Pancreas (tissue), 10 donors: ENCODE results near the gene THBS2. TPM values are rescaled to one million over a fixed set of nuclear protein-coding genes. Genes with fewer than 3 reads are reported as not detected.

ENCODE experiments used
- ATAC-seq, 4 donors: fragments of 200-7000 bp; cut with Tn5 transposase; one replicate each; pipeline versions ENCODE4 v1.8.0 to v1.9.1; 2020; ENCODE audit warnings: mild to moderate bottlenecking in 4 of 4, moderate library complexity in 4 of 4
- DNase-seq, 6 donors: peaks; one replicate each; pipeline ENCODE4 v3.0.0-alpha.2; 2020
- FAIRE-seq: peaks from 2 replicates; lab custom pipeline; 2012; peaks lifted over from hg19 to GRCh38; lab: Jason Lieb, UNC
- H3K27ac ChIP-seq, 4 donors: fragments of 200-600 bp; sonication (generic); 1 replicate in 3 of 4; 2 replicates in 1 of 4; pipeline versions ENCODE4 v1.5.0 to v1.8.0; 2020
- H3K27me3 ChIP-seq, 4 donors: fragments of 200-600 bp; one replicate each; pipeline ENCODE4 v1.8.0; 2021
- H3K36me3 ChIP-seq, 3 donors: fragments of 200-600 bp; sonication (generic) in 1 of 3; one replicate each; pipeline versions ENCODE4 v1.5.0 to v1.8.0; 2020 to 2021
- H3K4me1 ChIP-seq, 3 donors: fragments of 200-600 bp; one replicate each; pipeline ENCODE4 v1.8.0; 2021
- H3K4me3 ChIP-seq, 4 donors: fragments of 200-600 bp; sonication (generic) in 2 of 4; one replicate each; pipeline versions ENCODE4 v1.5.0 to v1.8.0; 2020 to 2021
- H3K9me3 ChIP-seq, 4 donors: fragments of 200-600 bp; one replicate each; pipeline ENCODE4 v1.8.0; 2021
- WGBS, 2 donors: extraction: QIAGEN DNeasy Blood & Tissue Kit; methylation state at CpG; one replicate each; pipeline ENCODE4 v1.1.7; 2013; 5-methylcytosine and 5-hydroxymethylcytosine counted together
- intact Hi-C, 3 donors: fragments of 100-400 bp; cut with DNase I; formaldehyde crosslinking; loops; one replicate each; pipeline versions ENCODE4 v1.11.1 to v1.14.2; 2022
- polyA plus RNA-seq, 2 donors: library from polyadenylated mRNA; stranded (reverse); fragments of 200-250 nt; gene quantifications; one replicate each; pipeline ENCODE4 v1.2.3, GENCODE V29; 2013
- total RNA-seq, 6 donors: library from RNA; stranded (reverse); fragmentation: NEBNext Ultra II Directional in 4 of 6; extraction: Animal tissue kit (Norgen Biotek cat#: 25700) in 4 of 6; gene quantifications; one replicate each; pipeline versions ENCODE4 v1.2.1 to v1.2.4, GENCODE V29; 2021 to 2023
- TF ChIP-seq, protein P1 (sequence below), 4 donors: fragments of 200-600 bp; sonication (generic) in 3 of 4; IDR thresholded peaks; one replicate each; pipeline versions ENCODE4 v1.5.0 to v1.8.0; 2021; ENCODE audit warnings: antibody characterized with exemption in 4 of 4
- donor health status: healthy with polysubstance abuse.
- donor health status: DM: no; HTN: no; CAD: no; lungs with moderate emphysema.
- donor health status: DM: no; HTN: no; CAD: no.
- donor health status: control.
- donor health status: control.
- donor health status: Bipolar disorder and iron deficiency.
- donor health status: DM: yes; HTN: yes; CAD: no.
- donor health status: DM: no; HTN: no; CAD: no.
- donor health status: DM: no; HTN: no; CAD: no.
- donor health status: DM: yes; HTN: yes; CAD: no.

THBS2 gene
- total and polyA plus RNA-seq, 8 donors, result 0.96 to 39.4 (median 2.6) TPM

DNA sequence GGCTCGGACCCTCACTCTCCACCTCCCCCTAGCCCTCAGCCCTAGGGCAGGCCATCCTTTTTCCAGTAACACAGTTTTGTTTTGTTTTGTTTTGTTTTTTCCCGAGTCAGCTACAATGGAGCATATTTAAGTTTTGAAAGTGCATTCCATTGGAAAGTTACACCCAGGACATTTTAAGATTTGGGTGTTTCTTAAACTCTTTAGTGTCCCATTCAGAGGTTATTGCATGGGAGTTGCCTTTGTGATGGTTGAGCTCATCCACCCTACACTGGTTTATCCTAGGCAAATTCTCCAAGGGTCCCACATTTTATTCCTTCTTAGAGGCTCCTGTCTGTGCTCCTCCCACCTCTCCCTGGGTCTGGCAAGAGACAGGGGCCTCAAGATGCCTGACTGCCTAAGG is 58.9 kb downstream of the THBS2 start:
- no peak for DNase-seq
- 60 to 66% methylated on average over 2 of the region's 2 CpGs for WGBS, 2 donors
- Histone ChIP-seq H3K27ac (no peak overlapping the region), H3K4me1 (no peaks in the 10 kb centered on the region), H3K4me3 (no peak overlapping the region), H3K27me3 (no peaks in the 10 kb centered on the region), H3K9me3 (no peaks in the 10 kb centered on the region), H3K36me3 (no peaks in the 10 kb centered on the region)
- intact Hi-C loops, result no loop called here
- TF ChIP-seq, protein P1, sequence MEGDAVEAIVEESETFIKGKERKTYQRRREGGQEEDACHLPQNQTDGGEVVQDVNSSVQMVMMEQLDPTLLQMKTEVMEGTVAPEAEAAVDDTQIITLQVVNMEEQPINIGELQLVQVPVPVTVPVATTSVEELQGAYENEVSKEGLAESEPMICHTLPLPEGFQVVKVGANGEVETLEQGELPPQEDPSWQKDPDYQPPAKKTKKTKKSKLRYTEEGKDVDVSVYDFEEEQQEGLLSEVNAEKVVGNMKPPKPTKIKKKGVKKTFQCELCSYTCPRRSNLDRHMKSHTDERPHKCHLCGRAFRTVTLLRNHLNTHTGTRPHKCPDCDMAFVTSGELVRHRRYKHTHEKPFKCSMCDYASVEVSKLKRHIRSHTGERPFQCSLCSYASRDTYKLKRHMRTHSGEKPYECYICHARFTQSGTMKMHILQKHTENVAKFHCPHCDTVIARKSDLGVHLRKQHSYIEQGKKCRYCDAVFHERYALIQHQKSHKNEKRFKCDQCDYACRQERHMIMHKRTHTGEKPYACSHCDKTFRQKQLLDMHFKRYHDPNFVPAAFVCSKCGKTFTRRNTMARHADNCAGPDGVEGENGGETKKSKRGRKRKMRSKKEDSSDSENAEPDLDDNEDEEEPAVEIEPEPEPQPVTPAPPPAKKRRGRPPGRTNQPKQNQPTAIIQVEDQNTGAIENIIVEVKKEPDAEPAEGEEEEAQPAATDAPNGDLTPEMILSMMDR (IDR thresholded peaks at IDR 0.05), result no peak
- no peak for ATAC-seq
- FAIRE-seq, result no peak

DNA sequence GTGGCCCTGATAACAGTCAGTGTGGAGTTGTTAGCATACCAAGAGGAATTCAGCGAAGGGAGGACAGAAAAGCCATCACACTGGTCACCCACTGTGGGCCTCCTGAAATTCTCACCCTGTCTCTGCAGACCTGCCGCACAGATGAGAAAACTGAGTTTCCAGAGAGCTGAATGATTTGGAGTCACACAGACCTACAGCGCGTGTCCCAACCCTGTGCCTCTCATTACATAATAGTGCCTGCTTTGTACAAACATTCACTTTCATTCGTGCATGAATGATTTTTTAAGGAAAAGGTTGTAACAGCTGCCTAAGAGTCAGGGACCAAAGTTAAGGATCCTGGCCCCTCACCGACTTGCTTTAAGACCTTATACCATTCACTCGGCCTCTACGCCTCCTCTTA is 62.7 kb downstream of the THBS2 start:
- no peaks in the 10 kb centered on the region for H3K4me1 ChIP-seq
- FAIRE-seq, result no peak
- H3K9me3 ChIP-seq, result no peaks in the 10 kb centered on the region
- DNase-seq, result no peak
- TF ChIP-seq, protein P1 (IDR thresholded peaks at IDR 0.05), result no peak
- no peak overlapping the region for H3K27ac ChIP-seq
- intact Hi-C loops, result no loop called here
- no peaks in the 10 kb centered on the region for H3K27me3 ChIP-seq
- ATAC-seq, result peak in 1 of 4 donors; percentile 14
- H3K4me3 ChIP-seq, result no peak overlapping the region
- H3K36me3 ChIP-seq, result no peaks in the 10 kb centered on the region
- 77 to 86% methylated on average over 8 of the region's 8 CpGs for WGBS, 2 donors

DNA sequence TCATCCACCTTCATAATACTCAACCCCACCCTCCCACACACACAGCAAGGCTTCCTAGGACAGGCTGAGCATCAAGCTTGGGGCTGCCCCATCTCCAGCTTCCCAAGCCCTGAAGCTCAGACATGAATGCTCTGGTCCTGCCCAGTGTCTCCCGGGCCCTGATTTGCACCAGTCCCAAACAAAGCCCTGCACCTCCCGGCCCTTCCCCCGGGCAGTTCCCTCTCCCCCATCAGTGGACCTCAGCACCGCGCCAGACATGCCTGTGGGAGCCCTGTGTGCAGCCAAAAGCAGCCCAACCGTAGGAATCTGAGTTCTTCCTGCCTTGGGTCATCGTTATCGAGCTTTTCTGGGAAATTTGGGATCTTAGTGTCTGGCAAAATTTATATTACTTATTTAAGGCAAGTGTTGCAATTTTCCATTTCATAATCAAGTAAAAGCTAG is 63.5 kb downstream of the THBS2 start:
- WGBS, 2 donors, result 61 to 73% methylated on average over 8 of the region's 8 CpGs
- H3K27me3 ChIP-seq, result no peaks in the 10 kb centered on the region
- intact Hi-C loops, result no loop called here
- H3K27ac ChIP-seq, result no peak overlapping the region
- peak in 3 of 4 donors; percentile 63 to 85 (median 71) for ATAC-seq
- H3K4me3 ChIP-seq, result no peak overlapping the region
- H3K4me1 ChIP-seq, result no peaks in the 10 kb centered on the region
- TF ChIP-seq, protein P1 (IDR thresholded peaks at IDR 0.05), result no peak
- H3K36me3 ChIP-seq, result no peaks in the 10 kb centered on the region
- no peaks in the 10 kb centered on the region for H3K9me3 ChIP-seq
- DNase-seq, result no peak
- FAIRE-seq, result no peak

DNA sequence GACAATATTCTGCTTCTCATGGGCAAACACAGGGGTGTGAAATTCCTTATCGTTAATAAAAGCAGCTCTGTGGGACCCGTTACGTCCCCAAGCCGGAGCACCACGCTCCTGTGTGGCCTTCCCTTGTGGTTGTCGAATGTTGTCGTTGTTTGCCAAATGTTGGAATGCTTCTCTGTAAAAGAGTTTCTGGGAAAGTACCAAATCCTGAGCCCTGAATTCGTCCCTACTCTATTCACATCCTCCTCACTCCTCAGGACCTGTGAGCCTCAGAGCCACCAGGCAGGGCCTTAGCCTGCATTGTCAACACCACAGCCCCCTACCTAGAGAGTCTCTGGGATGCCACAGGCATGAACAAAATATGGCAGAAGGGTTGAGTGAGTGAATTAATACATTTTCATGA is 64.0 kb downstream of the THBS2 start:
- intact Hi-C loops, result no loop called here

DNA sequence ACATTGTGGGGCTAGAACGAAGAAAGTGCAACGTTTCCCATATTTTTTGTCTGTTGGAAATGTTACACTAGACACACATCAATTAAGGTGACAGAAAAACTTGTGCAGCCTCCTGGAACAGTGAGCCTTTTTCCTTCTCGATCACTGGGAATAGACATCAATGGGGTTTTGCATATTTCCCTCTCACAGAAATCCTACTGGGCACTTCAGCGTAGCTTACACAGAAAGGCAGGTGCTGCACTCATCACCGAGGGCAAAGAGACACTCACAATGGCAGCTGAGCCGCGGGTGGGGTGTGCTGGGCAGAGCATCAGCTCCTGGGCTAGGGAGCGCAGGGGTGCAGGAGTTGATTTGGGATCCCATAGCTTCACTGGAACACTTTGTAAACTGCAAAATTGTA is 64.5 kb downstream of the THBS2 start:
- Histone ChIP-seq H3K27me3 (no peaks in the 10 kb centered on the region), H3K27ac (no peak overlapping the region), H3K4me1 (no peaks in the 10 kb centered on the region), H3K4me3 (no peak overlapping the region), H3K36me3 (no peaks in the 10 kb centered on the region), H3K9me3 (no peaks in the 10 kb centered on the region)
- intact Hi-C loops, result no loop called here
- DNase-seq (no peak), FAIRE-seq (no peak), ATAC-seq (no peak)
- TF ChIP-seq, protein P1 (IDR thresholded peaks at IDR 0.05), result no peak
- 55 to 57% methylated on average over 8 of the region's 8 CpGs for WGBS, 2 donors

More for the DNA sequence above, 64.0 kb downstream of the THBS2 start:
- no peaks in the 10 kb centered on the region for H3K9me3 ChIP-seq
- no peak for DNase-seq
- WGBS, 2 donors, result 59 to 60% methylated on average over 8 of the region's 8 CpGs
- TF ChIP-seq, protein P1 (IDR thresholded peaks at IDR 0.05), result no peak
- no peaks in the 10 kb centered on the region for H3K4me1 ChIP-seq
- no peak for FAIRE-seq
- ATAC-seq, result no peak
- H3K27ac ChIP-seq, result no peak overlapping the region
- no peaks in the 10 kb centered on the region for H3K27me3 ChIP-seq
- no peaks in the 10 kb centered on the region for H3K36me3 ChIP-seq
- H3K4me3 ChIP-seq, result no peak overlapping the region
